ENCODE results near the gene CDH13.

CDH13 gene

DNA sequence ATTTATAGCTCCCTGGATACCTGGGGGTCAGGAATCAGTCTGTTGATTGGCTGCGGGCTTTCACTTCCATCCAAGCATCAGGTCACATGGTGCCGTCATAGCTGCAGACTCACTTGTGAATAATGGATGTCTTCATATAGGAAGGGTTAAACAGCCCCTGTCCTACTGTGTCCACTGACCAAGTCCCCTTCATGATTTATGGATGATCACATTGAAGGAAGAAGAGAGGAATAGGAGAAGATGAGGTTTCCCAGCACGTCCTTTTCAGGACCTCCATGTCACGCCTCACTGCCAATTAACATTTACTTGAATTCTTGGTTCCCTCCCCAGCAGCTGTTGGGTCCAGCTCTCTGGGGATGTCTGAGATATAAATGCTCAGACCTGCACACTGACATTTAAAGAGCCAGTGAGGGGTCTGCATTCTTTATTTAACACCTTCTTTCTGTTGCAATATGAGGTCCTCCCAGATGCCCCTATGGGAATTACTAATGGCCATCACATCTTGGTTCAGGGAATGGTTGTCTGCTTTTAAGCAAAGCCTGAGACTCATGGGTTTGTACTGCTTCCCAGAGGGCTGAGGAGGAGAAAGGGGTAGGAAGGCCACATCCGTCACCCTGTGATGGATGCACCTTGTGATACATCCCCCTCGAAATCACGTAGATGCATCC lies 950.4 kb downstream of the CDH13 start:
- DNase-seq (ENCODE audit: low read depth in 2 of 2): no peak

GRCh38 chr16:83578171-83578570 lies 951.4 kb downstream of the CDH13 start:
- DNase-seq (ENCODE audit: low read depth in 2 of 2): no peak

GRCh38 chr16:83579027-83579426 lies 952.3 kb downstream of the CDH13 start:
- no peak for DNase-seq (ENCODE audit: low read depth in 2 of 2)

DNA sequence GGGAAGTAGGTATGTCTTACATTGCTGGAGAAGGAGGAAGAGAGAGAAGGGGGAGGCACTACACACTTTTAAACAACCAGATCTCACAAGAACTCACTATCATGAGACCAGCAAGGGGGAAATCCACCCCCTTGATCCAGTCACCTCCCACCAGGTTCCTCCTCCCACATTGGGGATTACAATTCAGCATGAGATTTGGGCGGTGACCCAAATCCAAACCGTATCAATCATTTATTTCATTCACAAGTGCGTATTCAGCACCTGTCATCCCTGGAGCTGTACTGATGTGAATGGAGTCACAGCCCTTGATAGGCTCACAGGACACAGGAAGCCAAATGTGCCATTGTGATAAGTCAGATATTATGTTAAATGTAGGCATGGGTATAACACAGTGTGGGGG lies 952.7 kb downstream of the CDH13 start:
- no peak for DNase-seq (ENCODE audit: low read depth in 2 of 2)

DNA sequence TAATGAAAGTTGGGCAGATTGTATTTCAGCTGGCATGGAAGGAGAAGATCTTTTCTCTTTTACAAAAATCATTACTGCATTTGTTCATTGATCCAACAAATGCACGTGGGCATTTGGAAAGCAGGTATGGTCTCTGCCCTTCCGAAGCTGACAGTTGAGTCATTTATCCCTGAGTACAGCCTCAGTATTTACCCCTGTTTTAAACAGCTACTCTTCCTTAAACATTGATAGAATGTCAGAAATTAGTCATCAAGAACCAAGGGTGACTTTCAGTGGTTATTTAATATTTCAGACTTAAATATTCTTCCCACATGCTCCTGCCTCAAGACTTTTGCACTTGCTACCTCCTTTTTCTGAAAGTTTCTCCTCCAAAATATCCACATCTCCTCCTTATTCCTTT lies 954.3 kb downstream of the CDH13 start:
- DNase-seq (ENCODE audit: low read depth in 2 of 2): no peak

GRCh38 chr16:83581994-83582747 lies 955.4 kb downstream of the CDH13 start:
- no peak for DNase-seq (ENCODE audit: low read depth in 2 of 2)

DNA sequence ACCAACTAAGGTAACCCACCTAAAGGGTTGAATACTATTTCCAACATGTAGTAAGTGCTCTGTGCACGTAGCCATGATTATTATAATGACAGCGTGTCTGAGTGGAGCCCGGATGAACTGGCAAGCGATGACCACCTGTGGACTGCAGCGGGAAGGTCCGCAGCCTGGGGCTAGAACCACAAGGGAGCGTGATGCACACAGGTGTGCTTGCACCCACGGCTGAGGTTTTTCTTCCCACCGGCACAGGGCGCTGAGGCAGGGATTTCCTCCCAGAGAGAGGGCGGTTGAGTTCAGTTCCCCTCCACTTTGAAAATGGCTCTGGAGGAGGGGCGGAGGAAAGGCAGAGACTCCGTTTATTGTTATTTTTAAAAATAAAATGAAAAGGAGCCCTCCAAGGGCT lies 959.3 kb downstream of the CDH13 start:
- no peak for DNase-seq (ENCODE audit: low read depth in 2 of 2)

GRCh38 chr16:83586461-83587200 lies 959.9 kb downstream of the CDH13 start:
- no peak for DNase-seq (ENCODE audit: low read depth in 2 of 2)

- no peak for DNase-seq (ENCODE audit: low read depth in 2 of 2)
These were observed 960.4 kb downstream of the CDH13 start for GRCh38 chr16:83587201-83587600.

GRCh38 chr16:83588070-83588469 lies 961.3 kb downstream of the CDH13 start:
- DNase-seq (ENCODE audit: low read depth in 2 of 2): no peak

DNA sequence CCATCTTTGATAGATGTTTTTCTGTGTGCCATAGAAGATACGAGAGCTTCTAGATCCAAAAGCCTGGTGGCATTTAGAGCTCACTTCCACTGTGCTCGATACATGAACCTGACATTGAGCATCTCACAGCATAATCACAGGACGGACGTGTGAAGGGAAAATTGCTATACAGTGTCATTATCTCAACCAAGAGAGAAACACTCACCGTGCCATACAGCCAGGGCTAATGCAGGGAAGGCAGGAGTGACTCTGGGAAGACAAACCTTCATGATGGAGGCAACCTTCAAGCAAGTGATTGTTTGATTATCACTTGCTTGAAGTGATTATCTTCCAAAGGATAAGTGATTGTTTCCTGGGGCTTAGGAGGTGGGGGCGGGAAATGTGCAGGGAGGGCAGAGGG lies 962.8 kb downstream of the CDH13 start:
- DNase-seq (ENCODE audit: low read depth in 2 of 2): no peak

DNA sequence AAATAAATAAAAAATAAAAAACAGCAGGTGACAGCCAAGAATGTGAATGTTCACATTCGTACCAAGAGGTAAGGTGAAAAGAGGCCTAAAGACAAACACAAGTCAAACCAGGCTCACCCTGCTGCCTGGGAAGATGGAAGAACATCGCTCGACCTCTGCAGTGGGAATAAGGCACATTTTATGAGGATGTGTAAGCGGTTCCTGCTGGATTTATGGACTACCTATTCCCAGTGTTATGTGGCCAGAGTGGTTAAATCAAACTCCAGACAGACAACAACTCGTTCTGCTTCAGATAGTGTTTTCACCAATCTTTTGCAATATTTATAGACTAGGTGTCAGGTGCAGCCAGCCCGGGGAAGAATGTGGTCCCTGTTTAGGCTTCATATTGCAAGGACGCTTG lies 966.0 kb downstream of the CDH13 start:
- no peak for DNase-seq (ENCODE audit: low read depth in 2 of 2)

- DNase-seq (ENCODE audit: low read depth in 2 of 2): no peak
These were observed 973.2 kb downstream of the CDH13 start for GRCh38 chr16:83599789-83600462.

DNA sequence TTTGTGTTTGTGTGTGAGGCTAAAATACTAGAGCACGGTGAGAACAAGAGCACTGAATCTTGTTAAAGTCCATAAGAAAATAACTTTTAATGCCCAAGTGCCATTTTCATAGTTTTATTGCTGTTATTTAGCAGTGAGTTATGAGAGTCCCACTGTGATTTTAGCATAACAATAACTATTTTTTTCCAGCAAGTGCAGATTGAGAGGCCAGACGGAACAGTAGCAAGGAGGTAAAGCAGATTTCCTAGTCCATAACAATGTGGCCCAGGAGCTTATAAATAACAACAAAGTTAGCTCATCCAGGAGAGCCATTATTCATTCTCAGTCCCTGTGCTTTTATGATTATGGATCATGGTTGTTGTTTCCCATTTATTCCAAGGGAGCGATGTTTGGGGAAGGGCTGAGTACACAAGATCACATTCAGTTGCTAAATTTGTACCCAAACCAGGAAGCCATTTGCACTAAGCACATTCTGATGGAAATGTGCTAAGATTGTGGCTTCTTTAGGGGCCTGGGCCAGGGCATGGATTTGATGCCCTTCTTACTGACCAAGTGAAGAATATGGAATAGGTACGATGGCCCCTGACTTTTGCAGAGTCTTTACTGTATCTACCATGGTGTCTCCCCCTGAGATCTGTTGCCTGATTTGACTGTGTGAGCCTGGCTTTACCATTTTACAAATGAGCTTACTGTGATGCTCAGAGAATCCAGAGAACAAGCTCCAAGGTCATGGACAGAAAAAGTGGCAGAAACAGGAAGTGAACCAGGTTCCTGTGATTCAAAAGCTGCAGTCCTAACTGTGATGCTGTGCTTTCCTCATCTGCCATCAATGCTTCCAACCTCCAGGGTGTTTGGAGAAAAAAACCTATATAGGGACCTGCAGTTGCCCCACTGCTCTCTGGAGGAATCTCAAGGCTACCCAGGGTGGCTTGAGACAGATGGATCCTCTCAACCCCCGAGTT lies 976.3 kb downstream of the CDH13 start:
- DNase-seq (ENCODE audit: low read depth in 2 of 2): no peak

- no peak for DNase-seq (ENCODE audit: low read depth in 2 of 2)
These were observed 977.2 kb downstream of the CDH13 start for GRCh38 chr16:83603723-83604570.

DNA sequence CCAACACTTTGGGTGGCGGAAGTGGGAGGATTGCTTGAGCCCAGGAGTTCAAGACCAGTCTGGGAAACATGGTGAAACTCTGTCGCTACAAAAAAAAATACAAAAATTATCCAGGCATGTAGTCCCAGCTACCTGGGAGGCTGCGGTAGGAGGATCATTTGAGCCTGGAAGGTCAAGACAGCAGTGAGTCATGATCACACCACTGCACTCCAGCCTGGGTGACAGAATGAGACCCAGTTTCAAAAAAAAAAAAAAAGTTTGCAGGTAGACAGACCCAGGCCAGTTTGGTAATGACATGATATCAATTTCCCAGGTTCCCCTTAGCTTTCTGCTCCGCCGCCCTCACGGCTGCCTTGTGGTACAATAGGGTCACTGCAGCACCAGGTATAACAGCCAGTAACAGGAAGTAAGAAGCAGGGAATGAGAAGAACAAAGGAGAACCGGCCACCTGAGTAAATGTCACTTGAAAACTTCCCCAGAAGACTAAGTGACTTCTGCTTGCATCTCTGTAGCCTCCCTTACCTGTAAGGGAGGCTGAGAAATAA lies 979.8 kb downstream of the CDH13 start:
- DNase-seq (ENCODE audit: low read depth in 2 of 2): no peak

DNA sequence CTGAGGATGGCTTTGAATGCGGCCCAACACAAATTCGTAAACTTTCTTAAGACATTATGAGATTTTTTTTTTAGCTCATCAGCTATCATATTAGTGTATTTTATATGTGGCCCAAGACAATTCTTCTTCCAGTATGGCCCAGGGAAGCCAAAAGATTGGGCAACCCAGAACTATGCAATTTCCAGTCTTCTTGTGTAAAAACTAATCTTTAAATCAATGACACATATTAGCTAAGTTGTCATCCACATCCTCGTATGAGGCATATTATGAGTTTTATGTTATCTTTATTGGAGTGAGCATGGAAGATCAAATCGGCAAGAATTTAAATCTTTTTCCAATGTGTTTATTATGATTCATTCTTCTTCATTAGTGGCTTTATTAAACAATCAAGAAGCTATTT lies 982.4 kb downstream of the CDH13 start:
- DNase-seq (ENCODE audit: low read depth in 2 of 2): no peak

DNA sequence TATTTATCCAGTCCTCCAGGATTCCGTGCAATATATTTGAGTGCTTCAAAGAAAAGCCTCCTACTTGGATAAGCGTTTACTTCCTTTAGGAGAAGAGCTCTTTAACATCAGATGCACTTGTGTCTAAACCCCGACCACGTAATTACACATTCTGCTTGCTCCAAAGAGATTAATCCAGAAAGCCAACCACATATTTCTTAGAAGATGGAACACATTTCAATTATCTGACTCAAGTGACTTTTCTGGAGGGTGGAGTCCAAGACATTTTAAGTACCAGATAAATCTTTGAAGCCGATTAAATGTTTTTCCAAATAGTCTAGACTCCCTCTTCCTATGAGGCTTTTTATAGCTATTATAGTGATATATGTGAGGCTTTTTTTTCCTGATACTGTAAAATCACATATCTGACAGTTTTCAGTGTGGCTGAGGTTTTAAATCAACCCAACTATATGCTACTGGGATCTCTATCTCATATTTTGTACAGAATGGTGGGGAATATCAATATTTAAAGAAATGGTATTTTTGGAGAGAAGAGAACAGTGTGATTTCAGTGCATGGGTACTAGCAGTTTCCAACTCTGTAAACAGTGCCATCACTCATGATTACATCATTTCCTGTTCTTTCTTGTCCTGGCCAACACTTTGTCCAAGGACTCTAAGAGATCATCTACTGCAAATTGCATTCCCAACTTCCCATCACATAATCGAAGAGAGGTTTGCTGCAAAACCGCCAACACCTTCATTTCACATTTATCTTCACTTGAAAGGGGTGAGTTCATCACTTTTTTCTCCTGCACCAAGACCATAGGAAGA lies 988.6 kb downstream of the CDH13 start:
- DNase-seq (ENCODE audit: low read depth in 2 of 2): no peak

DNA sequence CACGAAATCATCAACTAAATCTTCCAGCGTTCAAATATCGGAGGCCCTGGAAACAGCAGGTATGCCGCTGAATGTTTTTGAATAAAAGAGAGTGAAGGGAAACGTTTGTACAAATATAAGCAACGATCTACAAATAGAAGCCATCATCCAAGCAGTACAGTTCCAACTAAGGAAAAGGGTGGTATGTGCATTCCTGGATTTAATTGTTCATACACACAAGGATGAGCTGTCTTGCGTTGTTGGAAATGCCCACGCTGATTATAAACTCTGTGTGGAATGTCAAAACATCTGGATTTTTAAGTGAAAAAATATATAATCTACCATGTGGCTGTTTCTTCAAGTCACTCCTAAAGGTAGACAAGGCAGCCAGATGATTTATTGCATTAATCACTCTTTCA lies 989.2 kb downstream of the CDH13 start:
- DNase-seq (ENCODE audit: low read depth in 2 of 2): no peak

Data from activated CD8-positive, alpha-beta memory T cell treated with anti-CD3 and anti-CD28 coated beads for 4 hours (primary cell).